ENCODE measurements around the gene TLX2. TPM values are rescaled to one million over a fixed set of nuclear protein-coding genes. Genes with fewer than 3 reads are reported as not detected.

The TLX2 gene
- 0.15 to 0.74 TPM (median 0.21 TPM) in 5 replicates for total RNA-seq (2022; extraction: Qiagen RNA extraction; ENCODE audit: low read depth)

GRCh38 chr2:74514368-74515270, at the start of gene TLX2:
Gene TLX2 (plus strand): TSS chr2:74514450. CDS start chr2:74514807, 357 bp downstream.

GRCh38 chr2:74472086-74472944, 41.9 kb upstream of the TLX2 start, which contains the start of gene MRPL53:
Gene MRPL53 (minus strand): TSS chr2:74472680. CDS start chr2:74472660, 20 bp downstream.

GRCh38 chr2:74482801-74483674, 31.2 kb upstream of the TLX2 start, which contains the start of the genes CCDC142 and TTC31:
Gene CCDC142 (minus strand): TSS chr2:74482998. CDS start chr2:74482837, 161 bp downstream.
Gene TTC31 (plus strand): TSS chr2:74483081. CDS start chr2:74483096, 15 bp downstream.

GRCh38 chr2:74499267-74499939, 14.8 kb upstream of the TLX2 start, which contains the start of gene LBX2:
Gene LBX2 (minus strand): TSS chr2:74499603. CDS start chr2:74499537, 66 bp downstream.

GRCh38 chr2:74507145-74507925, 6.9 kb upstream of the TLX2 start, which contains the start of gene PCGF1:
Gene PCGF1 (minus strand): TSS chr2:74507695. CDS start chr2:74507668, 27 bp downstream.

GRCh38 chr2:74525717-74526648, 11.7 kb downstream of the TLX2 start, which contains the start of gene DQX1:
Gene DQX1 (minus strand): TSS chr2:74526231. CDS start chr2:74525729, 502 bp downstream.

GRCh38 chr2:74529357-74530238, 15.3 kb downstream of the TLX2 start, which contains the start of the genes AUP1 and HTRA2:
Gene AUP1 (minus strand): TSS chr2:74529706. CDS start chr2:74529629, 77 bp downstream.
Gene HTRA2 (plus strand): TSS chr2:74529933. CDS start chr2:74530007, 74 bp downstream.

GRCh38 chr2:74553892-74554819, 39.9 kb downstream of the TLX2 start, which contains the start of the genes DOK1 and LOXL3:
Gene DOK1 (plus strand): TSS chr2:74554720. CDS start chr2:74554755, 35 bp downstream.
Gene LOXL3 (minus strand): TSS chr2:74553942. CDS start chr2:74552634, 1,308 bp downstream.

Other genes with a start within 250 kb of the TLX2 start
- 0.11 to 0.69 TPM (median 0.63 TPM) in 5 replicates for gene SLC4A5, start 171.0 kb upstream of the TLX2 start, total RNA-seq (2022; extraction: Qiagen RNA extraction; ENCODE audit: low read depth)
- gene DCTN1, start 134.1 kb upstream of the TLX2 start, total RNA-seq (2022; extraction: Qiagen RNA extraction; ENCODE audit: low read depth), result 107 to 172 TPM (median 149 TPM) in 5 replicates
- gene C2orf81, start 92.8 kb upstream of the TLX2 start, total RNA-seq (2022; extraction: Qiagen RNA extraction; ENCODE audit: low read depth), result 2.1 to 3.7 TPM (median 3.0 TPM) in 5 replicates
- 63.6 to 93.1 TPM (median 85.8 TPM) in 5 replicates for gene WDR54, start 92.7 kb upstream of the TLX2 start, total RNA-seq (2022; extraction: Qiagen RNA extraction; ENCODE audit: low read depth)
- gene RTKN, start 72.5 kb upstream of the TLX2 start, total RNA-seq (2022; extraction: Qiagen RNA extraction; ENCODE audit: low read depth), result 15.5 to 29.0 TPM (median 23.7 TPM) in 5 replicates
- 48.5 to 61.5 TPM (median 59.0 TPM) in 5 replicates for gene INO80B, start 59.4 kb upstream of the TLX2 start, total RNA-seq (2022; extraction: Qiagen RNA extraction; ENCODE audit: low read depth)
- gene WBP1, start 56.0 kb upstream of the TLX2 start, total RNA-seq (2022; extraction: Qiagen RNA extraction; ENCODE audit: low read depth), result 43.1 to 83.5 TPM (median 81.4 TPM) in 5 replicates
- gene MOGS, start 49.1 kb upstream of the TLX2 start, total RNA-seq (2022; extraction: Qiagen RNA extraction; ENCODE audit: low read depth), result 30.7 to 57.7 TPM (median 50.7 TPM) in 5 replicates
- gene MRPL53, start 41.8 kb upstream of the TLX2 start, total RNA-seq (2022; extraction: Qiagen RNA extraction; ENCODE audit: low read depth), result 106 to 146 TPM (median 137 TPM) in 5 replicates
- gene CCDC142, start 31.5 kb upstream of the TLX2 start, total RNA-seq (2022; extraction: Qiagen RNA extraction; ENCODE audit: low read depth), result 9.7 to 17.8 TPM (median 13.6 TPM) in 5 replicates
- gene TTC31, start 31.4 kb upstream of the TLX2 start, total RNA-seq (2022; extraction: Qiagen RNA extraction; ENCODE audit: low read depth), result 13.0 to 21.2 TPM (median 16.6 TPM) in 5 replicates
- gene LBX2, start 14.8 kb upstream of the TLX2 start, total RNA-seq (2022; extraction: Qiagen RNA extraction; ENCODE audit: low read depth), result 2.2 to 4.3 TPM (median 3.3 TPM) in 5 replicates
- 28.0 to 41.4 TPM (median 33.8 TPM) in 5 replicates for gene PCGF1, start 6.8 kb upstream of the TLX2 start, total RNA-seq (2022; extraction: Qiagen RNA extraction; ENCODE audit: low read depth)
- 0.09 to 0.49 TPM (median 0.20 TPM) in 3 of 5 replicates, not detected in the others for gene DQX1, start 11.8 kb downstream of the TLX2 start, total RNA-seq (2022; extraction: Qiagen RNA extraction; ENCODE audit: low read depth)
- 161 to 256 TPM (median 248 TPM) in 5 replicates for gene AUP1, start 15.3 kb downstream of the TLX2 start, total RNA-seq (2022; extraction: Qiagen RNA extraction; ENCODE audit: low read depth)
- gene HTRA2, start 15.5 kb downstream of the TLX2 start, total RNA-seq (2022; extraction: Qiagen RNA extraction; ENCODE audit: low read depth), result 24.5 to 44.4 TPM (median 40.0 TPM) in 5 replicates
- gene LOXL3, start 39.5 kb downstream of the TLX2 start, total RNA-seq (2022; extraction: Qiagen RNA extraction; ENCODE audit: low read depth), result 0.27 to 1.1 TPM (median 0.58 TPM) in 5 replicates
- 3.9 to 6.2 TPM (median 4.7 TPM) in 5 replicates for gene DOK1, start 40.3 kb downstream of the TLX2 start, total RNA-seq (2022; extraction: Qiagen RNA extraction; ENCODE audit: low read depth)
- gene M1AP, start 133.9 kb downstream of the TLX2 start, total RNA-seq (2022; extraction: Qiagen RNA extraction; ENCODE audit: low read depth), result not detected in 5 replicates
- gene SEMA4F, start 139.8 kb downstream of the TLX2 start, total RNA-seq (2022; extraction: Qiagen RNA extraction; ENCODE audit: low read depth), result 7.2 to 13.3 TPM (median 10.9 TPM) in 5 replicates

Data from A549 treated with ZK216348 at 1 μM for 4 hours (cell line).